Fibroblast of lung (primary cell): ENCODE measurements around the gene DPH7.

Experiments
- CTCF ChIP-seq, 2 donors: IDR thresholded peaks in 1 of 2; conservative IDR thresholded peaks in 1 of 2; 1 replicate in 1 of 2; 2 replicates in 1 of 2; pipeline ENCODE4 v1.5.1; 2011 to 2012; ENCODE audit warnings: low read length in 2 of 2, control low read depth in 1 of 2, inconsistent platforms in 1 of 2, low read depth in 1 of 2, mild to moderate bottlenecking in 1 of 2
- EZH2 ChIP-seq: IDR thresholded peaks from 2 replicates; pipeline ENCODE4 v1.5.1; 2012; ENCODE audit warnings: low read length, control low read depth, mild to moderate bottlenecking; ENCODE audit errors: missing control alignments

- TF ChIP-seq CTCF (conservative IDR thresholded peaks at IDR 0.05 in 1 of 2, IDR thresholded peaks at IDR 0.05 in 1 of 2; ENCODE audit: low read depth in 1 of 2, low read length in 2 of 2): no peak
- TF ChIP-seq EZH2: no peak
Observed at GRCh38 chr9:137558127-137558526, 20.6 kb downstream of the DPH7 start.
